GM19035 (cell line): ENCODE measurements around the gene ICA1.
A peak's percentile ranks its signal among the peaks of the same experiment; 100 is the strongest.
"Not testable (repeated sequence)": the region's sequence is repeated elsewhere in the genome, so short reads cannot be mapped to it uniquely, and the experiment has no call there.

Experiments
- ATAC-seq: cut with Tn5 transposase; IDR thresholded peaks from one replicate; pipeline ENCODE4 v1.9.1; 2021; ENCODE audit not compliant: unreplicated experiment

Gene ICA1

DNA sequence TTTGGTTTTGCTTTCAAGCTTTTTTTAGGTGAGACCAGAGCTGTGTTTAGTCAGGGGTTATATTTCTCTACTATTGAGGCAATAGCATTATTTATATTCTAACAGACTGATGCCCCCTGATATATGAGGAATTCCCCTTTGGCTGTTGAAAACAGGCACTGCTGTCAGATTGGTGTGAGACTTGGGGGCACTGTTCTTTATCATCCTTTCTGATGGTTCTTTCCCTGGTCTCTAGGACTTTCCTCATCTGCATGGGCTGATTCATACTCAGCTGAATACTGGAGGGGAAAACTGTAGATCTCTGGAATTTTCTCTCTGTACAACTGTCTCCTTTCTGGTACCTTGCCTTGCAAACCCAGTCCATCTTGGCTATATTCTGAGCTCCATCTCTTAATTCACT lies 10.0 kb upstream of the ICA1 start:
- no peak for ATAC-seq

DNA sequence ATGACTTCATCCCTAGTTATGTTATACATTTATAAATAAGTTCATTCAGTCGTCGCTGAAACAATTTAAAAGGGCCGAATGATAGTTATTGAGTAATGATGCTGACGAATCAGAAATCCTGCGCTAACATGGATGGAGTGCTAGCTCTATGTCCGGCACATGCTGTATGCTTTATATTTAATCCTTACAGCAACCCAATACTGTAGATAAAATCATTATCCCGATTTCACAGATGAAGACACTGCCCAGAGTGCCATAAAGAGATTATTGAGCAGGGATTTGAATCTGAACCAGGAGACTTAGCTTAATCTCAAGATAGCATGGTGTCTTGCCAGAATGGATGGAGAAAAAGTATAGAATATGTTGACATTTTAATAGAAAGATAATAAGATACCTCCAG lies 1.1 kb upstream of the ICA1 start:
- ATAC-seq: no peak

DNA sequence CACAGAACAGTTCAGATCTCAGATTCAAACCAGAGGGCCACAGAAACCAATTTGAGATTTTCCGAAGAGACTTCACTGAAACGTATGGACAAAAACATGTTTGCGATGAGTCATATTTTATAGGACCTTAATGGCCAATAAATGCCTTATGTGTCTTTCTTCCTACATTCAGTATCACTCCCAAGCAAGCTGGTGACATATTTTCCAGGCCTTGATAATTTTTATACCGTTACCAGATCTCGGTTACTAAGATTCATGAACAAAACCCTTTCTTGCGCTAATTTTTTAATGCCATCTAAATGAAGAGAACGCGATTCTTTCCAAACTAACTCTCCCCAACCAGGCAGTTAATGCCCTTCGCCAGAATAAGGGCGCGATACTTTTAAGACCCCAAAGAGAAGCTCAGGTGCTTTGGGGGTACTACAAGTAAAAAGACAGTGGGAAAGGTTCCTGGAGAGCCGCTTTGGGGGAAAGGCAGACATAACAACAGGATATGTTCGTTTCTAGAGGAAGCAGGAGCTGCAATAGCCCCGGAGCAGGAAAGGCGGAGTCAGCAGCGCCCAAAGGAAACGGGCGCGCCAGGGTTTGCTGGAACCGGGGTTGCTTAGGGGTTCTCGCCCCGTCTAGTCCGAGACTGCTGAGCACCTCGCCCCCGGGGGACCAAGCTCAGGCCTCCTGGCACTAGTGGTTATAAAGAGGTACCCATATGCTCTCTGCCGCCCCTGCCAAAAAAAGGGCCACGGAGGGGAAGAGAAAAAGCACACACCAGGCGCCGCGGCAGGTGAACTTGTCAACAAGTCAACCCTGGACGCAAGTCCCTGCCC lies 884 bp downstream of the ICA1 start:
- ATAC-seq: peak; percentile 18

DNA sequence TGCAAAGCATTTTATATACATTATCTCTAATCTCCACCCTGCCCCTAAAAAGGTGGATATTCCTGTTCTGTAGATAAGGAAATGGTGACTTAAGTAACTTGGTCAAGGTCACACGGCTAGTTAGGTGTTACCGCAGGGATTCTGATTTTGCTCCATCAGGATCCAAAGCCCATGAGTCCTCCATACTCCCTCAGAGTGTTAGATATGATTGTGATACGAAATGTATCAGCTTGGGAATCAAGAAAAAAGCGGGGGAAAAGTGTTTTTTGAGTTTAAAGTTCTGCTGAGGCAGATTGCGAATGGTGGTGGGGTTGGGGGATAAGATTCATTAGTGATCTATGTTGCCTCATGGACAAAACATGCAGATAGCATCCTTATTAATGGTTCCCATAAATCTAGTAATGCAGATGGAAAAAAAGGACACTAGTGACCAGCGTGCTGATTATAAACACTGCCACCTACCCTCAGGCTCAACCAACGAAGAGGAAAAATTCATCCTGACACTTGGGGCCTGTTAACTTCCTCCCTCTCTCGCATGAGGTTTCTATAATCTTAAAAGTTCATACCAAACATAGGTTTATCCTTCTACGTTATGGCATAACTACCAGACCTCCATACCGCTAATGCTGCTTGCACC lies 2.3 kb downstream of the ICA1 start:
- ATAC-seq: no peak

DNA sequence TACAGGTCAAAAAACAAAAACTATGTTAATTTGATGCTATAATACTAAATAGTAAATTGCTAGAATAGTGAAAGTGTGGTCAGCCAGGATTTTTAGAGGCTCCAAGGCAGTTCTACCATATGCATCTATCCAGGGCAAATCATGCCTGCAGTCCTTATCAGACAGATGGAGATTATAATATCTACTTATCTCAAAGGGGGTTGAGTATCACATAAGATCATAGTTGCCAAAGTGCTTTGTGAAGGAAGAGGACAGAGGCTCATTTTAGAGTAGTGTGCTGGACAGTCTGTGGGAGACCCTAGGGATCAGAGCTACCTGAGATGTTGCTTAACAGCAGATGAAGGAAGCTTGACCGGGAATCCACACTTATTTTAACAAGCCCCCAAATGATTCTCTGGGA lies 3.2 kb downstream of the ICA1 start:
- no peak for ATAC-seq

DNA sequence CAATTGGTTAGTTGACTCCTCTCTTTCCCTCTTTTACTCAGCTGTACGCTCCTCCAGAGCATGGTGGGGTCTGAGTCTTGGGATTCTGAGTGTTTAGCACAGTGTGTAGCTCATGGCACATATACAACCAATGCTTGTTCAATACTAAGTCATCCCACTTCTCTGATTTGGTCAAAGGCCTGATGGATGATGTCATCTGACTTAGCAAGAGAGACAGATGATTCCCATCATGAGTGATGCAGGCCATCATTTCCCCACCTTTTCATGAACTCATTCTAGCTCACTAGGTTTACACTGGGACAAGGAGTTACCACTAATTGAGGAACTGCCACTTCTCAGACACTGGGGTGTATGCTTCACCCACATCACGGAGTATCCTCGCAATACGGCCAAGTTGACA lies 3.8 kb downstream of the ICA1 start:
- ATAC-seq: no peak

DNA sequence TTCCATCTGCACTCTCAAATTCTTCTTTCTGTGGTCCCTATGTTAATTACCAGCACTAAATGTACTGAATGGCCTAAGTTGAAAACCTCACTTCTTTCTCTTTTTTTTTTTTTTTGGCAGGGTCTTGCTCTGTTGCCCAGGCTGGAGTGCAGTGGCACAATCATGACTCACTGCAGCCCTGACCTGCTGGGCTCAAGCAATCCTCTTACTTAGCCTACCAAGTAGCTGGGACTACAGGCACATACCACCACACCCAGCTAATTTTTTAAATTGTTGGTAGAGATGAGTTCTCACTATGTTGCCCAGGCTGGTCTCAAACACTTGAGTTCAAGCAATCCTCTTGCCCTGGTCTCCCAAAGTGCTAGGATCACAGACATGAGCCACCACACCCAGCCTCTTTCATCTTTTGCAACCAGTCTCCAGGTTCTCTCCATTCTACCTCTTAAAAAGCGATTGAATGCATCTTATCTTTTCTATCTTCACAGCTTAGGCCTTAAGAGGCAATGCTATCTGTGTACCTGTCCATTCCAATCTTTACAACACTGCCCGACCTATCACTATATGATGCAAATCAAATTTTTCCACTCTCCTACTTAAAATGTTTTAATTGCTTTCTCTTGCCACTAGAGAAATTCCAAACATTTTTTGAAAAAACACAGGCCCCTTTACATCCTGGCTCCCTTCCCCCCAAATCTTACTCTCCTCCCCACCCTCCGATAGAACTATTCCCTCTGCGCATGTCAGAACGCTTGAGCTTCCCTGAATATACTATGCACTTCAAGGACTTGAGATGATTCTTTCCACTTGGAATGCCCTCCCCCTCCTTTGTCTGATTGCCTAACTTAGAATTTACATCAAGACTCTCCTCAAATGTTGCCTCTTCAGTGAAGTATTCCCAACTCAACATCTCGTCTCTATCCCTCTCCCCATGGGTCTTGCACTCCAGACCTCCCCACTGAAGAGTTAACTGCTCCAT lies 6.0 kb downstream of the ICA1 start:
- no peak for ATAC-seq

DNA sequence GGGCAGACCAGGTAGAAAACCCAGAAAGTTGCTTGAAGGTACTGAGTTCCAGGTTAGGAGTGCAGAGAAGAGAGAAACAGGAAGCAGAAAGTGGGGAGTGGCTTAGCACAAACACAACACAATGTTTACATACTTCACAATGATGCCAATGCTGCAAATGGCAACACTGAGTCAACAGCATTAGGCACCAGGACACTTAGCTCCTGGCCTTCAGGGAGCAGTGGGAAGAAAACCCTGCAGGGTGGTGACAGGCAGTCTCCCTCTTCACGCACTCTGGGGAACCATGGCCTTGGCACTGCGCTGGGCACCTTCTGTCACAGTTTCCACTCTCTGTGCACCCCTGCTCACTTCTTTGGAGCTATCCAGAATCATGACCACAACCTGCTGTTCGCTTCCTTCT lies 7.3 kb downstream of the ICA1 start:
- ATAC-seq: no peak

DNA sequence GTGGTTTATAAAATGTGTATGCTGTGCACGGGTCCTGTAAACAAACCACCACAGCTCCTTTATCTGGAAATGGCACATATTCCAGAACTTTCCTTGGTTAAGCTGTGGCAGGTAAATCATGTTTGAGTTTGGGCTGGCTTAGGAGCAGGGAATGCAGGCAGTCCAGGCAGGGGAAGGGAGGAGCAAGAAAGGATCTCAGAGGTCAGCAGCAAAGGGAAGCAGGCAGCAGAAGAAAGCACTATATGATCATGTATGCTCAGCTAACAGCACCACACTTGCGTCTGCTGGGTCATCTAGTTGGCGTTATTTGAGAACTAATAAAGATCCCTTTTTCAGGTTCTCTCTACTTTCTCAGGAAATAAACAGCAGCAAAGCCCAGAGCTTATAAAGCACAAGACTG lies 7.8 kb downstream of the ICA1 start:
- ATAC-seq: no peak

DNA sequence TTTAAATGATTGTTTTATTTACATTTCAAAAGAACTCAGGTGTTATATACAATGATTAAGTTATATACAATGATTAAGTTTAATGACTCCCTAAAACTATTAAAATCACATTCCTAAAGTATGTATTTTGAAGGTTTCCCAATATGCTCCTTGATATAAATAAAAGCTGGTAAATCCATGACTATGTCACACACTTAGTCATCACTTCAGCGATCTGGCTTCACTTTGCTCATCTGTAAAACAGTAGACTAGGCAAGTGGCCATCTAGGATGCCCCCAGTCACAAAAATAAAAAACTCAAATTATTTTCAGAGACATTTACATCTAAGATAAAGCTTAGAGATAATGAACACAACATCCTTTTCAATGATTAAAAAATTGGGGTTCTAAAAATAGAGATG lies 10.8 kb downstream of the ICA1 start:
- no peak for ATAC-seq

DNA sequence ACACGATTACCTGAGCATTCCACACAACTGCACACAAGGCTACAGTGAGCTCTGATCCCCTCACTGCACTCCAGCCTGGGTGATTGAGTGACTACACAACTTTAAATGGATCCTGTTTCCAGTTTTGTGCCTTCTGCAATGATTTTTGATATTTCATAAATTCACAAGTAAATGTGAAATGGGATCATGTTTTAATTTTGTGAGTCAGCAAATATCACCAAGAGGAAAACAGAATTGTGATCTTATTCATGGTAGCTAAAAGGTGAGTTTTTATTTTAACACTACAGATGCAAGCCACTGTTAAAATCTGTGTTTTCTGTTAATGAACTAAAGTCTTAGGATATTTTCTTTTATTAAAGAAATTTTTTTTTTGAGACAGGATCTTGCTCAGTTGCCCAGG lies 11.4 kb downstream of the ICA1 start:
- no peak for ATAC-seq

DNA sequence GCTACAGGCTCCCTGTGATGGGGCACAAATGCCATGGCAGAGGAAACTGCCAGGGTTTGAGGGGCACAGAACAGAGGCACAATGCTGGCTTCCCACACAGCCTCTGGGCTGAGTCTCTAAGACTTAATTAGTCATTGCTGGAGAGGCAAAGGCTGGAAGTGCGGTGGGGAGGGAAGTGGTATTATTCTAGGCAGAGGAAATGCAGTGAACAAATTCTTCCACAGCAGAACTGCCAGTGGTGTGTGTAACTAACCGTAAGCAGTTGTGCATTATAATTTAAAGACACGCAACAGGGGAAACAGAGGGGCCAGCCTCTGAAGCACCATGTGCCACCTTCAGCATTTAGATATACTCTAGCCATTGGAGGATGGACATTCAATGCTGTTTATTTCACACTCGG lies 12.8 kb downstream of the ICA1 start:
- ATAC-seq: no peak

DNA sequence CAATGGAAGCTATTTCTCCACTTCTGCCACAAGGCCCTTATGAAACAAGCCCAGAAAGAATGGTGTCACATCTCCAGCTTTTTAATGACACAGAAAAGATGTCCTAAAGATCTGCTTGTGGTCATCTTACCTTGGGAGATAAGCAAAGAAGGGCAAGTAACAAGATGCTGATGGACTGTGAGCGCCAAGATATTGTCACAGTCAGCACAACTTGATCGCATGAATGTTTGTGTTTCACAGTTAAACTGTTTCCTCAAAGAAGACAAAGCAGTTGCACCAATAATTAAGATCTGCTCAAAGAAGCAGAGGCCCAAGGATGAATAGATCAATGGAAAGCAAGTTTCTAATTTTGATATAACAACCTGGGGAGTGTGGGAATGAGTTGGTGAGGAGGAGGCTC lies 15.9 kb downstream of the ICA1 start:
- no peak for ATAC-seq

DNA sequence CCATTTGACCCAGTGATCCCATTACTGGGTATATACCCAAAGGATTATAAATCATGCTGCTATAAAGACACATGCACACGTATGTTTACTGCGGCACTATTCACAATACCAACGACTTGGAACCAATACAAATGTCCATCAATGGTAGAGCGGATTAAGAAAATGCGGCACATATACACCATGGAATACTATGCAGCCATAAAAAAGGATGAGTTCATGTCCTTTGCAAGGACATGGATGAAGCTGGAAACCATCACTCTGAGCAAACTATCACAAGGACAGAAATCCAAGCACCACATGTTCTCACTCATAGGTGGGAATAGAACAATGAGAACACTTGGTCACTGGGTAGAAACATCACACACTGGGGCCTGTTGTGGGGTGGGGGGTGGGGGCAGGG lies 16.9 kb downstream of the ICA1 start:
- ATAC-seq: not testable (repeated sequence)

DNA sequence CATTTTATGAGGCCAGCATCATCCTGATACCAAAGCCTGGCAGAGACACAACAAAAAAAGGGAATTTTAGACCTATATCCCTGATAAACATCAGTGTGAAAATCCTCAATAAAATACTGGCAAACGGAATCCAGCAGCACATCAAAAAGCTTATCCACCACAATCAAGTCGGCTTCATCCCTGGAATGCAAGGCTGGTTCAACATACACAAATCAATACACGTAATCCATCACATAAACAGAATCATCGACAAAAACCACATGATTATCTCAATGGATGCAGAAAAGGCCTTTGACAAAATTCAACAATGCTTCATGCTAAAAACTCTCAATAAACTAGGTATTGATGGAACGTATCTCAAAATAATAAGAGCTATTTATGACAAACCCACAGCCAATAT lies 18.9 kb downstream of the ICA1 start:
- ATAC-seq: not testable (repeated sequence)

DNA sequence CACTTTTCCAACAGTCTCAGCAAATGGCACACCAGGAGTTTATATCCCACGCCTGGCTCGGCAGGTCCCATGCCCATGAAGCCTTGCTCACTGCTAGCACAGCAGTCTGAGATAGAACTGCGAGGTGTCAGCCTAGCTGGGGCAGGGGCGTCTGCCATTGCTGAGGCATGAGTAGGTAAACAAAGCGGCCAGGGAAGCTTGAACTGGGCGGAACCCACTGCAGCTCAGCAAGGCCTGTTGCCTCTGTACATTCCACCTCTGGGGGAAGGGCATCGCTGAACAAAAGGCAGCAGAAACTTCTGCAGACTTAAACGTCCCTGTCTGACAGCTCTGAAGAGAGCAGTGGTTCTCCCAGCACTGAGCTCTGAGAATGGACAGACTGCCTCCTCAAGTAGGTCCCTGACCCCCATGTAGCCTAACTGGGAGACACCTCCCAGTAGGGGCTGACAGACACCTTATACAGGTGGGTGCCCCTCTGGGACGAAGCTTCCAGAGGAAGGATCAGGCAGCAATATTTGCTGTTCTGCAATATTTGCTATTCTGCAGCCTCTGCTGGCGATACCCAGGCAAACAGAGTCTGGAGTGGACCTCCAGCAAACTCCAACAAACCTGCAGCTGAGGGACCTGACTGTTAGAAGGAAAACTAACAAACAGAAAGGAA lies 22.1 kb downstream of the ICA1 start:
- not testable (repeated sequence) for ATAC-seq

DNA sequence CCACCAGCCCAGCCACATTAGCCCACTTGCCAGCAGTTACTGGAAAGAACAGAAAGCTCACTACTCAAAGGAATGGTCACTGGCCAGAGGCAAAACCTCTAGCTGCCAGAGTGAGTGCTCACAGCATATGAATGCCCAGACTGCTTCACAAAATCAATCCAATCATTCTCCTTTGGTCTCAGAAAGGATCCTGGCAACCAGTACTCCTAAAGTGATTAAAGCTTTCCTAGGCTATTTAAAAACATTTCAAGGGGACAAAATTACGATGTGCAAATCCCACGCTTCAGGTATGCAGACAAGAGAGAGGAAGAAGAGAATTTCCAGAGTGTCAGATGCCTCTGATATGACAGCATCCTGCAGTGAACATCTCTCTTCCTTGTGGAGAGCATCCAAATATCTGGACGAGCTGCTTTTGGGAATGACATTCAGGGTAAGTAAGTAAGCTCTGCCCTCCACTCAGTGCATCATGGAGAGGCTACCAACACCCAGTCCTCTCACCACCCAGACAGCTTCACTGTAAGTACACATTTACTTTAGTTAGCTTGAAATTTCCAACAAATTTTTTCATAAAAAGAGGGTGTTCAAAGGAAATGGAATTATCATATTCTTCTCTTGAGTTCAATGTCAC lies 25.1 kb downstream of the ICA1 start:
- no peak for ATAC-seq

DNA sequence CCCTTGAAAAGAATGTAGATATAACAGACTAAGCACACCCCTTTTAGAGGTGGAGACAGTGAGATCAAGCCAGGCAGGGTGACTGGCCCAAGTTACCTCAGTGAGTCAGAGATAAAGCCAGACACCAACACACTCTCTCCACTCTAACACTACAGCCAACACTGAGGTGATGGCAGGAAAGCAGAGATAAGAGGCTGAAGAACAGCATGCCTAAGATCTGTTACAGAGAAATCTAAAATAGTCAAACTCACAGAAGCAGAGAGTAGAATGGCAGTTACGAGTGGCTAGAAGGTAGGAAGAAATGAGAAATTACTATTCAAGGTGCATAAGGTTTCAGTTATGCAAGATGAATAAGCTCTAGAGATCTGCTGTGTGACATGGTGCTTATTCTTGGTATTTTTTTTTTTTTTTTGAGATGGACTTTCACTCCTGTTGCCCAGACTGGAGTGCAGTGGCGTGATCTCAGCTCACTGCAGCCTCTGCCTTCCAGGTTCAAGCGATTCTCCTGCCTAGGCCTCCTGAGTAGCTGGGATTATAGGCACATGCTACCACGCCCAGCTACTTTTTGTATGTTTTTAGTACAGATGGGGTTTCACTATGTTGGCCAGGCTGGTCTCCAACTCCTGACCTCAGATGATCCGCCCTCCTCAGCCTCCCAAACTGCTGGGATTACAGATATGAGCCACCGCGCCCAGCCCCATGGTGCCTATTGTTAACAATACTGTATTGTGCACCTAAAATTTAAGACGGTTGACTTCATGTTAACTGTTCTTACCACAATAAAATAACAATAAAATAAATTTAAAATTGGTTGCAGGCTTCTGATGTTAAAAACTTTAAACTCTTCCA lies 28.7 kb downstream of the ICA1 start:
- ATAC-seq: no peak

DNA sequence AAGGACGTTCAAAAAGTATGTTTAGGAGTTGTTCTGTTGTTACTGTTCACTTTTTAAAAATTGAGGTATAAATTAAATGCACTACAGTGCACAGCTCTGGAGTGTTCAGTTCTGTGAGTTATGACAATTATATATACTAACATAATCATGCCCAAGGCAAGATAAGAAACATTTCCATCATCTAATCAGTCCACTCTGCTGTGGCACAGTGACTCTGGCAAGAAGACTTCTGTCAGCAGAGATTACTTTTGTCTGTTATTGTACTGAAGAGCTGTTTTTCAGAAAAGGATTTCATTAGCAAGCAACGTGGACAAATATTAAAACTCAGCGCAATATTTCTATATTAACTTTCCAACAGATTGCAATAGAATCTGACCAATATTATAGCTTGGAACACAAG lies 32.0 kb downstream of the ICA1 start:
- ATAC-seq: no peak
